ENCODE measurements around the gene ADAMTS12.

The ADAMTS12 gene

GRCh38 chr5:33745101-33745770, 146.6 kb downstream of the ADAMTS12 start:
- no peak for DNase-seq

GRCh38 chr5:33743099-33743498, 148.7 kb downstream of the ADAMTS12 start:
- no peak for DNase-seq

- no peak for DNase-seq
Measured at GRCh38 chr5:33742181-33742580, 149.6 kb downstream of the ADAMTS12 start.

GRCh38 chr5:33738967-33739366, 152.8 kb downstream of the ADAMTS12 start:
- no peak for DNase-seq

GRCh38 chr5:33738097-33738496, 153.7 kb downstream of the ADAMTS12 start:
- DNase-seq = no peak

GRCh38 chr5:33737697-33738096, 154.1 kb downstream of the ADAMTS12 start:
- DNase-seq = no peak

GRCh38 chr5:33737284-33737683, 154.5 kb downstream of the ADAMTS12 start:
- no peak for DNase-seq

GRCh38 chr5:33736510-33736909, 155.3 kb downstream of the ADAMTS12 start:
- peak; percentile 52 for DNase-seq

- no peak for DNase-seq
Measured at GRCh38 chr5:33735072-33735471, 156.7 kb downstream of the ADAMTS12 start.

GRCh38 chr5:33734537-33734936, 157.3 kb downstream of the ADAMTS12 start:
- DNase-seq = no peak

GRCh38 chr5:33733225-33733624, 158.6 kb downstream of the ADAMTS12 start:
- DNase-seq = no peak

- DNase-seq = no peak
Measured at GRCh38 chr5:33726422-33727165, 165.2 kb downstream of the ADAMTS12 start.

GRCh38 chr5:33725806-33726205, 166.0 kb downstream of the ADAMTS12 start:
- no peak for DNase-seq

GRCh38 chr5:33721491-33722200, 170.1 kb downstream of the ADAMTS12 start:
- DNase-seq = no peak

- no peak for DNase-seq
Measured at GRCh38 chr5:33720176-33720575, 171.6 kb downstream of the ADAMTS12 start.

GRCh38 chr5:33719769-33720168, 172.0 kb downstream of the ADAMTS12 start:
- DNase-seq = no peak

GRCh38 chr5:33715661-33716060, 176.1 kb downstream of the ADAMTS12 start:
- DNase-seq = no peak

GRCh38 chr5:33713136-33713765, 178.5 kb downstream of the ADAMTS12 start:
- no peak for DNase-seq

GRCh38 chr5:33712664-33713063, 179.1 kb downstream of the ADAMTS12 start:
- DNase-seq = no peak

GRCh38 chr5:33711094-33711679, 180.6 kb downstream of the ADAMTS12 start:
- no peak for DNase-seq

- no peak for DNase-seq
Measured at GRCh38 chr5:33702867-33703266, 188.9 kb downstream of the ADAMTS12 start.

- no peak for DNase-seq
Measured at GRCh38 chr5:33701951-33702350, 189.8 kb downstream of the ADAMTS12 start.

- no peak for DNase-seq
Measured at GRCh38 chr5:33701251-33701650, 190.5 kb downstream of the ADAMTS12 start.

All from kidney glomerular epithelial cell (primary cell).